ENCODE data around the gene TMEM175. TPM values are rescaled to one million over a fixed set of nuclear protein-coding genes. Genes with fewer than 3 reads are reported as not detected.

The TMEM175 gene
- total and polyA plus RNA-seq, 2 of the 13 experiments (the other 11 are each of a cell fraction or from before 2014, with no cell fraction given): 5.1 to 9.9 TPM

DNA sequence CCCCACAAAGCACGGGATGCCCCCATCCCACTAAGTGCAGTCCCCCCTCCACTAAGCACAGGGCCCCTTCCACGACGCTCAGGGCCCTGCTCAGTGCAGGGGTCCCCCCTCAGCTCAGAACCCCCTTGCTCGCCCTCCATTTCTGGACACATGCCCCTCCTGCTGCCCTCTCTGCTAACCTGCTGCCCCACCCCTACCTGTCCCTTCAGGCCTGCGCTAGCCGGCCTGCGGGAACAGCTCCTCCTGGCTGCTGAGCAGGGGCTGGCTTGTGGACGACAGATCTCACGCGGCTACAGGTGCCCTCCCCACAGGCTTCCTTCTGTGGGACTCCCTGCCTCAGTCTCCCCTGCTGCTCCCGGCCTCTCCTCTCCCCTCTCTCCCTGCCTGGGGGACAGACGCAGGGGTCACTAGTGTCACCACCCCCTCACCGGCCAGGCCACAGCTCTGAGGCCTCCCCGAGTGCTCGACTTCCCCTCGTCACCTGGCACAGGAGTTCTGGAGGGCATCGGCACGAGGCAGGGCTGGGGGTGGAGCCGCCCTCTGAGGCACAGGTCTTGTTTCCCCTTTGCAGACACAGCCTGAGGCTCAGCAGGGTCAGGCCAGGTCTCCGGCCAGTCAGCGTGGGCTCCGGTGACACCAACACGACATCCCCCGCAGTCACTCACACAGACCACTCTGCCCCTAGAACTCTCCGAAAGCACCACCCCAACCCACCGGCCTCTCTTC is 21.7 kb upstream of the TMEM175 start:
- Histone ChIP-seq H3K9ac (ENCODE audit: insufficient read depth, low read depth, low read length) (no peak overlapping the region), H3K79me2 (ENCODE audit: insufficient read depth, low read length) (peaks cover 5% of the 10 kb centered on the region), H3K27me3 (ENCODE audit: control insufficient read depth in 1 of 2, insufficient read depth in 2 of 2, low read length in 2 of 2) (no peaks in the 10 kb centered on the region), H3K9me3 (ENCODE audit: low read length) (no peaks in the 10 kb centered on the region), H3K27ac (ENCODE audit: extremely low read length, insufficient read depth, low read length) (no peak overlapping the region), H3K36me3 (replicated peaks in 1 of 2; ENCODE audit: control insufficient read depth in 1 of 2, insufficient read depth in 2 of 2, low read length in 2 of 2) (peaks cover 13 to 26% of the 10 kb centered on the region in 2 experiments; a peak in 4 of 5 replicates), H2AFZ (ENCODE audit: low read length) (no peak overlapping the region), H3K4me1 (ENCODE audit: insufficient read depth, low read length) (no peaks in the 10 kb centered on the region), H4K20me1 (ENCODE audit: insufficient read depth, low read length) (no peaks in the 10 kb centered on the region), H3K4me2 (ENCODE audit: low read depth, low read length) (no peak overlapping the region), H3K4me3 (replicated peaks in 1 of 3; ENCODE audit: insufficient read depth in 1 of 3, low read depth in 2 of 3, low read length in 3 of 3) (no peak overlapping the region)
- ChIA-PET POLR2A (no interaction called here), CTCF (ENCODE audit: low intra/inter-chr PET ratio, low total read pairs) (no interaction called here)
- ATAC-seq: no peak
- WGBS (ENCODE audit: low lambda C conversion rate): 97% methylated on average over 24 of the region's 26 CpGs
- no TSS peak for BruUV-seq (replicated peaks)
- in situ Hi-C loops (cut with HindIII; ENCODE audit: extremely low pct_ligation_motif_present, low pct_unique_long_range_greater_than_20kb) (no loop called here), intact Hi-C loops (cut with micrococcal nuclease; ENCODE audit: unreplicated experiment) (no loop called here)
- DNase-seq (ENCODE audit: low spot score): no peak
- FAIRE-seq: no peak
- TF ChIP-seq, protein P1, sequence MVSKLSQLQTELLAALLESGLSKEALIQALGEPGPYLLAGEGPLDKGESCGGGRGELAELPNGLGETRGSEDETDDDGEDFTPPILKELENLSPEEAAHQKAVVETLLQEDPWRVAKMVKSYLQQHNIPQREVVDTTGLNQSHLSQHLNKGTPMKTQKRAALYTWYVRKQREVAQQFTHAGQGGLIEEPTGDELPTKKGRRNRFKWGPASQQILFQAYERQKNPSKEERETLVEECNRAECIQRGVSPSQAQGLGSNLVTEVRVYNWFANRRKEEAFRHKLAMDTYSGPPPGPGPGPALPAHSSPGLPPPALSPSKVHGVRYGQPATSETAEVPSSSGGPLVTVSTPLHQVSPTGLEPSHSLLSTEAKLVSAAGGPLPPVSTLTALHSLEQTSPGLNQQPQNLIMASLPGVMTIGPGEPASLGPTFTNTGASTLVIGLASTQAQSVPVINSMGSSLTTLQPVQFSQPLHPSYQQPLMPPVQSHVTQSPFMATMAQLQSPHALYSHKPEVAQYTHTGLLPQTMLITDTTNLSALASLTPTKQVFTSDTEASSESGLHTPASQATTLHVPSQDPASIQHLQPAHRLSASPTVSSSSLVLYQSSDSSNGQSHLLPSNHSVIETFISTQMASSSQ (IDR thresholded peaks at IDR 0.05; ENCODE audit: low read depth): no peak
- TF ChIP-seq, protein P1 (CRISPR knock-in tag; IDR thresholded peaks at IDR 0.05; ENCODE audit: borderline replicate concordance): no peak
- TF ChIP-seq, protein P2, sequence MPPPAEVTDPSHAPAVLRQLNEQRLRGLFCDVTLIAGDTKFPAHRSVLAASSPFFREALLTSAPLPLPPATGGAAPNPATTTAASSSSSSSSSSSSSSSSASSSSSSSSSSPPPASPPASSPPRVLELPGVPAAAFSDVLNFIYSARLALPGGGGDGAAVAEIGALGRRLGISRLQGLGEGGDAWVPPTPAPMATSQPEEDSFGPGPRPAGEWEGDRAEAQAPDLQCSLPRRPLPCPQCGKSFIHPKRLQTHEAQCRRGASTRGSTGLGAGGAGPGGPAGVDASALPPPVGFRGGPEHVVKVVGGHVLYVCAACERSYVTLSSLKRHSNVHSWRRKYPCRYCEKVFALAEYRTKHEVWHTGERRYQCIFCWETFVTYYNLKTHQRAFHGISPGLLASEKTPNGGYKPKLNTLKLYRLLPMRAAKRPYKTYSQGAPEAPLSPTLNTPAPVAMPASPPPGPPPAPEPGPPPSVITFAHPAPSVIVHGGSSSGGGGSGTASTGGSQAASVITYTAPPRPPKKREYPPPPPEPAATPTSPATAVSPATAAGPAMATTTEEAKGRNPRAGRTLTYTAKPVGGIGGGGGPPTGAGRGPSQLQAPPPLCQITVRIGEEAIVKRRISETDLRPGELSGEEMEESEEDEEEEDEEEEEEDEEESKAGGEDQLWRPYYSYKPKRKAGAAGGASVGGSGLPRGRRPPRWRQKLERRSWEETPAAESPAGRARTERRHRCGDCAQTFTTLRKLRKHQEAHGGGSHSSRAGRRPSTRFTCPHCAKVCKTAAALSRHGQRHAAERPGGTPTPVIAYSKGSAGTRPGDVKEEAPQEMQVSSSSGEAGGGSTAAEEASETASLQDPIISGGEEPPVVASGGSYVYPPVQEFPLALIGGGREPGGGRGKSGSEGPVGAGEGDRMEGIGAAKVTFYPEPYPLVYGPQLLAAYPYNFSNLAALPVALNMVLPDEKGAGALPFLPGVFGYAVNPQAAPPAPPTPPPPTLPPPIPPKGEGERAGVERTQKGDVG (CRISPR knock-in tag; IDR thresholded peaks at IDR 0.05; ENCODE audit: borderline replicate concordance): no peak
- TF ChIP-seq TP53 (CRISPR knock-in tag; conservative IDR thresholded peaks at IDR 0.05) (no peak), GABPA (IDR thresholded peaks at IDR 0.05; ENCODE audit: low read depth, low read length) (no peak), GABPA (CRISPR knock-in tag; IDR thresholded peaks at IDR 0.05; ENCODE audit: low read depth) (no peak), SIX4 (CRISPR knock-in tag; IDR thresholded peaks at IDR 0.05) (no peak), ZSCAN31 (CRISPR knock-in tag; IDR thresholded peaks at IDR 0.05; ENCODE audit: low read depth) (no peak), ZNF274 (CRISPR knock-in tag; IDR thresholded peaks at IDR 0.05) (no peak), GATAD2A (CRISPR knock-in tag; IDR thresholded peaks at IDR 0.05) (no peak)
- TF ChIP-seq, protein P3, sequence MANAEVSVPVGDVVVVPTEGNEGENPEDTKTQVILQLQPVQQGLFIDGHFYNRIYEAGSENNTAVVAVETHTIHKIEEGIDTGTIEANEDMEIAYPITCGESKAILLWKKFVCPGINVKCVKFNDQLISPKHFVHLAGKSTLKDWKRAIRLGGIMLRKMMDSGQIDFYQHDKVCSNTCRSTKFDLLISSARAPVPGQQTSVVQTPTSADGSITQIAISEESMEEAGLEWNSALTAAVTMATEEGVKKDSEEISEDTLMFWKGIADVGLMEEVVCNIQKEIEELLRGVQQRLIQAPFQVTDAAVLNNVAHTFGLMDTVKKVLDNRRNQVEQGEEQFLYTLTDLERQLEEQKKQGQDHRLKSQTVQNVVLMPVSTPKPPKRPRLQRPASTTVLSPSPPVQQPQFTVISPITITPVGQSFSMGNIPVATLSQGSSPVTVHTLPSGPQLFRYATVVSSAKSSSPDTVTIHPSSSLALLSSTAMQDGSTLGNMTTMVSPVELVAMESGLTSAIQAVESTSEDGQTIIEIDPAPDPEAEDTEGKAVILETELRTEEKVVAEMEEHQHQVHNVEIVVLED (CRISPR knock-in tag; IDR thresholded peaks at IDR 0.05; ENCODE audit: borderline replicate concordance): no peak
- TF ChIP-seq, protein P4, sequence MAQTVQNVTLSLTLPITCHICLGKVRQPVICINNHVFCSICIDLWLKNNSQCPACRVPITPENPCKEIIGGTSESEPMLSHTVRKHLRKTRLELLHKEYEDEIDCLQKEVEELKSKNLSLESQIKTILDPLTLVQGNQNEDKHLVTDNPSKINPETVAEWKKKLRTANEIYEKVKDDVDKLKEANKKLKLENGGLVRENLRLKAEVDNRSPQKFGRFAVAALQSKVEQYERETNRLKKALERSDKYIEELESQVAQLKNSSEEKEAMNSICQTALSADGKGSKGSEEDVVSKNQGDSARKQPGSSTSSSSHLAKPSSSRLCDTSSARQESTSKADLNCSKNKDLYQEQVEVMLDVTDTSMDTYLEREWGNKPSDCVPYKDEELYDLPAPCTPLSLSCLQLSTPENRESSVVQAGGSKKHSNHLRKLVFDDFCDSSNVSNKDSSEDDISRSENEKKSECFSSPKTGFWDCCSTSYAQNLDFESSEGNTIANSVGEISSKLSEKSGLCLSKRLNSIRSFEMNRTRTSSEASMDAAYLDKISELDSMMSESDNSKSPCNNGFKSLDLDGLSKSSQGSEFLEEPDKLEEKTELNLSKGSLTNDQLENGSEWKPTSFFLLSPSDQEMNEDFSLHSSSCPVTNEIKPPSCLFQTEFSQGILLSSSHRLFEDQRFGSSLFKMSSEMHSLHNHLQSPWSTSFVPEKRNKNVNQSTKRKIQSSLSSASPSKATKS (CRISPR knock-in tag; IDR thresholded peaks at IDR 0.05): no peak

Data from HepG2 (cell line).